Keratinocyte (primary cell): Measurements from ENCODE around the gene NOTCH3.

Experiments
- CTCF ChIP-seq, 3 experiments: IDR thresholded peaks in 1 of 3; conservative IDR thresholded peaks in 1 of 3; optimal IDR thresholded peaks in 1 of 3; 2 replicates in 2 of 3; 3 replicates in 1 of 3; pipeline versions ENCODE3 to v1.5.1; 2011; ENCODE audit warnings: low read length in 3 of 3, mild to moderate bottlenecking in 3 of 3, moderate library complexity in 2 of 3, control low read depth in 1 of 3, inconsistent platforms in 1 of 3; ENCODE audit not compliant: insufficient read depth in 2 of 3; ENCODE audit errors: extremely low read depth in 1 of 3
- EZH2 ChIP-seq: IDR thresholded peaks from one replicate; pipeline ENCODE4 v1.6.1; 2012; ENCODE audit warnings: inconsistent platforms, mild to moderate bottlenecking, low read length, moderate library complexity

GRCh38 chr19:15210323-15210781 lies 9.6 kb upstream of the NOTCH3 start:
- TF ChIP-seq CTCF (optimal IDR thresholded peaks at IDR 0.05 in 1 of 3, IDR thresholded peaks at IDR 0.05 in 1 of 3, conservative IDR thresholded peaks at IDR 0.05 in 1 of 3; ENCODE audit: extremely low read depth in 1 of 3, insufficient read depth in 2 of 3, low read length in 3 of 3) (no peak), EZH2 (no peak)
